ENCODE results near the gene CLEC2D.

GRCh38 chr12:9626291-9626690, 43.2 kb upstream of the CLEC2D start:
- TF ChIP-seq CTCF (conservative IDR thresholded peaks at IDR 0.05; ENCODE audit: low read depth, low read length) (no peak), EZH2 (IDR thresholded peaks at IDR 0.05; ENCODE audit: low read length, unreplicated experiment) (no peak)
